Breast epithelium (tissue), 4 donors: ENCODE results near the gene TSPAN32. TPM values are rescaled to one million over a fixed set of nuclear protein-coding genes. Genes with fewer than 3 reads are reported as not detected.

ENCODE experiments used
- DNase-seq, 2 donors: peaks; one replicate each; pipeline ENCODE4 v3.0.0-alpha.2; 2019; ENCODE audit warnings: low spot score in 2 of 2
- H3K27ac ChIP-seq, 2 donors: fragments of 200-600 bp; sonication (generic) in 1 of 2; one replicate each; pipeline ENCODE4 v1.5.1; 2016 to 2019; ENCODE audit warnings: mild to moderate bottlenecking in 1 of 2
- H3K27me3 ChIP-seq, 2 donors: fragments of 200-600 bp; sonication (generic) in 1 of 2; one replicate each; pipeline versions ENCODE4 v1.5.1 to v1.6.0; 2017 to 2019; ENCODE audit warnings: control low read depth in 1 of 2, mild to moderate bottlenecking in 1 of 2
- H3K36me3 ChIP-seq: fragments of 200-600 bp; one replicate; pipeline ENCODE4 v1.5.1; 2019
- H3K4me1 ChIP-seq, 2 donors: fragments of 200-600 bp; sonication (generic); one replicate each; pipeline ENCODE4 v1.5.1; 2016 to 2019; ENCODE audit warnings: control low read depth in 1 of 2
- H3K4me3 ChIP-seq, 3 donors: fragments of 200-600 bp; sonication (generic); 1 replicate in 2 of 3; 2 replicates in 1 of 3; pipeline ENCODE4 v1.5.1; 2016 to 2019; ENCODE audit warnings: mild to moderate bottlenecking in 3 of 3, moderate library complexity in 2 of 3
- H3K9me3 ChIP-seq, 2 donors: fragments of 200-600 bp; sonication (generic) in 1 of 2; one replicate each; pipeline ENCODE4 v1.5.1; 2016 to 2019; ENCODE audit warnings: control low read depth in 1 of 2
- CTCF ChIP-seq, 3 donors: fragments of 450-650 bp; IDR thresholded peaks; one replicate each; pipeline ENCODE4 v1.5.1; 2016 to 2017; ENCODE audit warnings: antibody characterized with exemption in 3 of 3, mild to moderate bottlenecking in 3 of 3, moderate library complexity in 3 of 3
- POLR2A ChIP-seq: fragments of 450-650 bp; IDR thresholded peaks from one replicate; pipeline ENCODE4 v1.6.1; 2016; ENCODE audit warnings: antibody characterized with exemption, mild to moderate bottlenecking, moderate library complexity
- POLR2AphosphoS5 ChIP-seq, 3 donors: sonication (generic); formaldehyde crosslinking; IDR thresholded peaks; one replicate each; pipeline ENCODE4 v1.6.1; 2017; ENCODE audit warnings: antibody characterized with exemption in 3 of 3
- intact Hi-C: fragments of 100-400 bp; cut with DNase I; formaldehyde crosslinking; loops from one replicate; pipeline ENCODE4 v1.15.1; 2023; ENCODE audit warnings: low total_unique reads
- total RNA-seq, 3 donors: library from RNA; depleted of rRNA; stranded (reverse); fragments of >200 nt; gene quantifications; one replicate each; pipeline ENCODE4 v1.1.0, GENCODE V29; 2016

Gene TSPAN32
- total RNA-seq, 3 donors from 2014 or later = 0.33 to 2.4 (median 1.0) TPM

- peak in 1 of 2 donors; percentile 47 for DNase-seq
- no peak overlapping the region for H3K27ac ChIP-seq
- intact Hi-C loops = no loop called here
These were observed 14.6 kb downstream of the TSPAN32 start for GRCh38 chr11:2316169-2316962.

GRCh38 chr11:2316963-2317244 is 15.1 kb downstream of the TSPAN32 start:
- Histone ChIP-seq H3K36me3 (no peaks in the 10 kb centered on the region), H3K27me3 (no peaks in the 10 kb centered on the region), H3K4me1 (peaks cover 0 to 13% of the 10 kb centered on the region in 2 donors), H3K4me3 (no peak overlapping the region), H3K9me3 (peaks cover 0 to 3% of the 10 kb centered on the region in 2 donors), H3K27ac (no peak overlapping the region)
- TF ChIP-seq POLR2AphosphoS5 (IDR thresholded peaks at IDR 0.05) (no peak), POLR2A (no peak), CTCF (IDR thresholded peaks at IDR 0.05) (no peak)
- no peak for DNase-seq
- intact Hi-C loops = no loop called here

More at GRCh38 chr11:2316169-2316962, 14.6 kb downstream of the TSPAN32 start:
- Histone ChIP-seq H3K9me3 (peaks cover 0 to 3% of the 10 kb centered on the region in 2 donors), H3K4me1 (peaks cover 0 to 13% of the 10 kb centered on the region in 2 donors), H3K4me3 (no peak overlapping the region), H3K36me3 (no peaks in the 10 kb centered on the region), H3K27me3 (no peaks in the 10 kb centered on the region)
- TF ChIP-seq CTCF (IDR thresholded peaks at IDR 0.05) (no peak), POLR2AphosphoS5 (IDR thresholded peaks at IDR 0.05) (no peak), POLR2A (no peak)

- no peaks in the 10 kb centered on the region for H3K36me3 ChIP-seq
- peaks cover 0 to 13% of the 10 kb centered on the region in 2 donors for H3K4me1 ChIP-seq
- DNase-seq = peak in 1 of 2 donors; percentile 48
- H3K27me3 ChIP-seq = no peaks in the 10 kb centered on the region
- H3K9me3 ChIP-seq = peaks cover 0 to 3% of the 10 kb centered on the region in 2 donors
- no peak for TF ChIP-seq POLR2A
- no peak for TF ChIP-seq CTCF (IDR thresholded peaks at IDR 0.05)
- no peak for TF ChIP-seq POLR2AphosphoS5 (IDR thresholded peaks at IDR 0.05)
- intact Hi-C loops = no loop called here
- no peak overlapping the region for H3K27ac ChIP-seq
- no peak overlapping the region for H3K4me3 ChIP-seq
These were observed 15.7 kb downstream of the TSPAN32 start for GRCh38 chr11:2317354-2318050.

- intact Hi-C loops = no loop called here
- H3K4me1 ChIP-seq = peaks cover 0 to 13% of the 10 kb centered on the region in 2 donors
- no peak overlapping the region for H3K4me3 ChIP-seq
- no peaks in the 10 kb centered on the region for H3K36me3 ChIP-seq
- H3K27ac ChIP-seq = no peak overlapping the region
- TF ChIP-seq POLR2AphosphoS5 (IDR thresholded peaks at IDR 0.05) (no peak), POLR2A (no peak), CTCF (IDR thresholded peaks at IDR 0.05) (no peak)
- DNase-seq = no peak
- H3K27me3 ChIP-seq = no peaks in the 10 kb centered on the region
- peaks cover 0 to 3% of the 10 kb centered on the region in 2 donors for H3K9me3 ChIP-seq
These were observed 16.3 kb downstream of the TSPAN32 start for GRCh38 chr11:2318123-2318522.

GRCh38 chr11:2318707-2319106 is 16.9 kb downstream of the TSPAN32 start:
- intact Hi-C loops = no loop called here
- no peak for TF ChIP-seq POLR2A
- TF ChIP-seq CTCF (IDR thresholded peaks at IDR 0.05) = no peak
- no peak for TF ChIP-seq POLR2AphosphoS5 (IDR thresholded peaks at IDR 0.05)
- Histone ChIP-seq H3K4me1 (peaks cover 0 to 13% of the 10 kb centered on the region in 2 donors), H3K27me3 (no peaks in the 10 kb centered on the region), H3K36me3 (no peaks in the 10 kb centered on the region), H3K9me3 (peaks cover 0 to 3% of the 10 kb centered on the region in 2 donors), H3K27ac (no peak overlapping the region), H3K4me3 (no peak overlapping the region)
- peak in 1 of 2 donors; percentile 35 for DNase-seq
